ENCODE data around the gene MIPOL1.

The MIPOL1 gene

GRCh38 chr14:37590428-37591139 is 392.8 kb downstream of the MIPOL1 start:
- DNase-seq, result no peak

- no peak for DNase-seq
These were observed 393.7 kb downstream of the MIPOL1 start for GRCh38 chr14:37591311-37591940.

GRCh38 chr14:37591941-37592481 is 394.3 kb downstream of the MIPOL1 start:
- DNase-seq, result peak in 1 of 2 experiments; percentile 35

- DNase-seq, result peak in 1 of 2 experiments; percentile 27
These were observed 395.0 kb downstream of the MIPOL1 start for GRCh38 chr14:37592482-37593408.

GRCh38 chr14:37593511-37594237 is 395.9 kb downstream of the MIPOL1 start:
- DNase-seq, result no peak

- peak; percentile 93 to 97 for DNase-seq
These were observed 396.7 kb downstream of the MIPOL1 start for GRCh38 chr14:37594238-37594970.

GRCh38 chr14:37594971-37595808 is 397.5 kb downstream of the MIPOL1 start, which contains the start of the genes FOXA1 and TTC6:
Gene FOXA1 (minus strand): TSS chr14:37595249. CDS start chr14:37594972, 277 bp downstream.
Gene TTC6 (plus strand): TSS chr14:37595629. CDS start chr14:37622065, 26,436 bp downstream.
- peak; percentile 74 to 78 for DNase-seq

GRCh38 chr14:37595809-37596621 is 398.3 kb downstream of the MIPOL1 start:
- DNase-seq, result peak; percentile 80 to 96

GRCh38 chr14:37596790-37597472 is 399.2 kb downstream of the MIPOL1 start:
- DNase-seq, result no peak

GRCh38 chr14:37597538-37597913 is 399.8 kb downstream of the MIPOL1 start:
- no peak for DNase-seq

- DNase-seq, result no peak
These were observed 400.4 kb downstream of the MIPOL1 start for GRCh38 chr14:37597914-37598746.

GRCh38 chr14:37598747-37599506 is 401.2 kb downstream of the MIPOL1 start:
- no peak for DNase-seq

- DNase-seq, result no peak
These were observed 402.0 kb downstream of the MIPOL1 start for GRCh38 chr14:37599507-37600368.

- DNase-seq, result no peak
These were observed 403.4 kb downstream of the MIPOL1 start for GRCh38 chr14:37600880-37601741.

GRCh38 chr14:37601865-37602264 is 404.1 kb downstream of the MIPOL1 start:
- DNase-seq, result no peak
